ENCODE measurements around the gene LEP.

GRCh38 chr7:128251337-128251736 is 10.3 kb downstream of the LEP start:
- TF ChIP-seq, protein P1, sequence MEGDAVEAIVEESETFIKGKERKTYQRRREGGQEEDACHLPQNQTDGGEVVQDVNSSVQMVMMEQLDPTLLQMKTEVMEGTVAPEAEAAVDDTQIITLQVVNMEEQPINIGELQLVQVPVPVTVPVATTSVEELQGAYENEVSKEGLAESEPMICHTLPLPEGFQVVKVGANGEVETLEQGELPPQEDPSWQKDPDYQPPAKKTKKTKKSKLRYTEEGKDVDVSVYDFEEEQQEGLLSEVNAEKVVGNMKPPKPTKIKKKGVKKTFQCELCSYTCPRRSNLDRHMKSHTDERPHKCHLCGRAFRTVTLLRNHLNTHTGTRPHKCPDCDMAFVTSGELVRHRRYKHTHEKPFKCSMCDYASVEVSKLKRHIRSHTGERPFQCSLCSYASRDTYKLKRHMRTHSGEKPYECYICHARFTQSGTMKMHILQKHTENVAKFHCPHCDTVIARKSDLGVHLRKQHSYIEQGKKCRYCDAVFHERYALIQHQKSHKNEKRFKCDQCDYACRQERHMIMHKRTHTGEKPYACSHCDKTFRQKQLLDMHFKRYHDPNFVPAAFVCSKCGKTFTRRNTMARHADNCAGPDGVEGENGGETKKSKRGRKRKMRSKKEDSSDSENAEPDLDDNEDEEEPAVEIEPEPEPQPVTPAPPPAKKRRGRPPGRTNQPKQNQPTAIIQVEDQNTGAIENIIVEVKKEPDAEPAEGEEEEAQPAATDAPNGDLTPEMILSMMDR (conservative IDR thresholded peaks at IDR 0.05 in 1 of 2, IDR thresholded peaks at IDR 0.05 in 1 of 2; ENCODE audit: low read depth in 1 of 2, low read length in 2 of 2): no peak
- TF ChIP-seq EZH2 (IDR thresholded peaks at IDR 0.05; ENCODE audit: low read length, missing control alignments): no peak
